Activated CD4-positive, alpha-beta memory T cell treated with anti-CD3 and anti-CD28 coated beads, Interleukin-2, amount 10 ng/mL, durations not matched to agents 7 days and 5 days (primary cell): ENCODE measurements around the gene SLC16A4. TPM values are rescaled to one million over a fixed set of nuclear protein-coding genes. Genes with fewer than 3 reads are reported as not detected.
A peak's percentile ranks its signal among the peaks of the same experiment; 100 is the strongest.

ENCODE experiments used
- CTCF ChIA-PET: fragments of 350-600 bp; sonication (Branson Sonifier 250); formaldehyde crosslinking; loops from one replicate; lab custom pipeline; 2021; ENCODE audit warnings: antibody characterized with exemption, inconsistent platforms; lab: Charles Lee
- POLR2A ChIA-PET: fragments of 350-600 bp; sonication (Branson Sonifier 250); formaldehyde crosslinking; loops from one replicate; lab custom pipeline; 2021; ENCODE audit warnings: antibody characterized with exemption; lab: Charles Lee
- DNase-seq: peaks from one replicate; pipeline ENCODE4 v3.0.0-alpha.2; 2020
- H3K27ac Mint-ChIP-seq: one replicate; pipeline ENCODE4 v1.8.0; 2021; ENCODE audit warnings: mild to moderate bottlenecking, mixed read lengths
- H3K27me3 Mint-ChIP-seq: one replicate; pipeline ENCODE4 v1.8.0; 2021; ENCODE audit warnings: mixed read lengths
- H3K36me3 Mint-ChIP-seq: one replicate; pipeline ENCODE4 v1.8.0; 2021; ENCODE audit warnings: low read depth, mixed read lengths
- H3K4me1 Mint-ChIP-seq: one replicate; pipeline ENCODE4 v1.8.0; 2021; ENCODE audit warnings: mixed read lengths
- H3K4me3 Mint-ChIP-seq: one replicate; pipeline ENCODE4 v1.8.0; 2021; ENCODE audit warnings: mild to moderate bottlenecking, mixed read lengths
- H3K9me3 Mint-ChIP-seq: one replicate; pipeline ENCODE4 v1.8.0; 2021; ENCODE audit warnings: mixed read lengths
- total RNA-seq, 2 experiments: library from RNA; stranded (reverse); gene quantifications; one replicate each; pipeline ENCODE4 v1.2.3, GENCODE V29; 2021

SLC16A4 gene
- total RNA-seq, 2 experiments from 2014 or later, result 0.35 to 0.55 TPM

DNA sequence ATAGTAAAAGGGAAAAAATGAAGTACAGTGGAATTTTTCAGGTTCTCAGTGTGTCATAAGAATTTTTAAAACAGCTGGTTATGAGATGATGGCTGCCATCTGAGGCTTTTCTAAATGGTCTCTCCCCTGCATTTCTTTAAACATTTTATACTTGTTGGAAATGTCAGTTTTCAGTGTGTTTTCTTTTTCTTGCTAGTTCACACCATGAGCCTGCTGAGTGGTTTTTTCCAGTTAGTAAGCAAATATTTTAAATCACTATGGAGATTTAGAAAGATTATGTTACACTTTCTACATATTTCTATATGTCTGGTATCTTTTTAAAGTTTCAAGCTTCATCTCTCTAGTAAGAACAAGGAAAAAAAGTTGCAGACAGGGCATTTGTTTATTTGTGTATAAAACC lies 42.1 kb downstream of the SLC16A4 start:
- Mint-ChIP-seq H3K4me3 (peak overlapping the region; percentile 5), H3K27ac (peak overlapping the region; percentile 17), H3K27me3 (no peaks in the 10 kb centered on the region), H3K9me3 (no peaks in the 10 kb centered on the region), H3K36me3 (peaks cover 71% of the 10 kb centered on the region), H3K4me1 (peaks cover 84% of the 10 kb centered on the region)
- ChIA-PET POLR2A (interaction anchor here (0.7 to 6.6 kb wide), 6 partner anchors 10 to 139 kb away, joined by 3 to 85 read pairs (median 5); partner anchors contain the start of gene RBM15), CTCF (interaction anchor here (0.9 to 2.3 kb wide), 5 partner anchors 10 to 261 kb away, joined by 3 to 27 read pairs (median 4); partner anchors contain the start of gene RBM15)
- DNase-seq, result no peak

DNA sequence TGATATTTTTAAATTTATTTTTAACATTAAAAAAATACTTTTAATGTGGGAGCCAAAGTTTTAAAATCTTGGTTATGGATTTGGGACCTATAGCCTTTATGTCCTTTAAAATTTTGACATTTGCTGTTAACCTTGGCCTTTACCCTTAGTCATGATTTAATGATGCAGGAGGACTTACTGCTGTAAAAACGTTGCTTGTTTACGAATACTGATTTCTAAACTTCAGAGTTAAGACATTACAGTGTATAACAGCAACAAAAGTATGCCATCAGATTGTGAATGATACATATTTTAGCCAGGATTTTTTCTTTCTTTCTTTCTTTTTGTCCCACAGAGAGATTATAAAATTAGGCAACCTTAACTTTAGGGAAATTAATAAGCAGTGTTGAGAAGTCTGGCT lies 42.8 kb downstream of the SLC16A4 start:
- H3K27ac Mint-ChIP-seq, result peak overlapping the region; percentile 12
- H3K4me1 Mint-ChIP-seq, result peaks cover 84% of the 10 kb centered on the region
- peaks cover 72% of the 10 kb centered on the region for H3K36me3 Mint-ChIP-seq
- no peak overlapping the region for H3K4me3 Mint-ChIP-seq
- no peaks in the 10 kb centered on the region for H3K9me3 Mint-ChIP-seq
- ChIA-PET POLR2A (interaction anchor here (1.6 to 6.6 kb wide), 3 partner anchors 9 to 137 kb away, joined by 5 to 85 read pairs (median 5); partner anchors contain the start of gene RBM15), CTCF (interaction anchor here (1.8 to 2.3 kb wide), 3 partner anchors 9 to 140 kb away, joined by 4 to 27 read pairs (median 7); partner anchors contain the start of gene RBM15)
- no peak for DNase-seq
- no peaks in the 10 kb centered on the region for H3K27me3 Mint-ChIP-seq

DNA sequence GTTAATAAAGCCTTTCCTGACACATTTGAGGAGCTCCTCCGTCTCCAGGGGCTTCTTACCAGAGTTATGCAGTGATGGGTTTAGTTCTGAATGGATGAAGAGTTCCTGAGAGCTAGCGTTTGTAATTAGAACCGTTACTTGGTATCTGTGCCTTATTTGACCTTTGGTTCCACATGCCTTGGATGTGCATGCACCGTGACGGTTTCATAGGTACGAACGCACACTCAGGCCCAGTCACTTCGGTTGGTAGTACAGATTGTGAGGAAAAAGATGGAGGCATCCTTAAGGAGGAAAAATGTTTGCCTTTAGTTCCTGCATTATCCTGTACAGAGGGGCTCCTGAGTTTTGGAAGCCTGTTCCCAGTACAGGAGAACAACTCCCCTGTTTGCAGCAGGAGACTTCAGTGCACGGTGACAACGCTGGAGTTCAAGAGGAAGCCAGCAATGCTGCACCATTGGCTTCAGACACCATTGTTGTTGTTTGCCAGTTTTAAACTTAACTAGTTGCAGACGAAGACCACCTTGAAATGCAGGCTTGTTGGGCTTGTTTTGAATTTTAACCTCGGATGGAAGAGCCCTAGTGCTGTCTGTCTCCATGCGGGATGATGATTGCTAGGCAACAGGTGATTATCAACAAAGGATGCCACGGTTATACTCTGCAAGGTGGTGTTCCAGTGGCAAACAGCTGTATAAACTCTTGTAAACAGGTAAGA lies 43.5 kb downstream of the SLC16A4 start:
- Mint-ChIP-seq H3K4me3 (no peak overlapping the region), H3K27me3 (no peaks in the 10 kb centered on the region), H3K36me3 (peaks cover 79% of the 10 kb centered on the region), H3K27ac (peak overlapping the region; percentile 32), H3K9me3 (no peaks in the 10 kb centered on the region), H3K4me1 (peaks cover 90% of the 10 kb centered on the region)
- POLR2A ChIA-PET, result interaction anchor here (0.7 to 6.6 kb wide), 3 partner anchors 8 to 136 kb away, joined by 3 to 85 read pairs (median 5); partner anchors contain the start of gene RBM15
- no peak for DNase-seq
- CTCF ChIA-PET, result interaction anchor here (1.1 to 2.2 kb wide), 3 partner anchors 113 to 150 kb away, joined by 3 to 7 read pairs (median 4); no protein-coding TSS in a partner anchor

DNA sequence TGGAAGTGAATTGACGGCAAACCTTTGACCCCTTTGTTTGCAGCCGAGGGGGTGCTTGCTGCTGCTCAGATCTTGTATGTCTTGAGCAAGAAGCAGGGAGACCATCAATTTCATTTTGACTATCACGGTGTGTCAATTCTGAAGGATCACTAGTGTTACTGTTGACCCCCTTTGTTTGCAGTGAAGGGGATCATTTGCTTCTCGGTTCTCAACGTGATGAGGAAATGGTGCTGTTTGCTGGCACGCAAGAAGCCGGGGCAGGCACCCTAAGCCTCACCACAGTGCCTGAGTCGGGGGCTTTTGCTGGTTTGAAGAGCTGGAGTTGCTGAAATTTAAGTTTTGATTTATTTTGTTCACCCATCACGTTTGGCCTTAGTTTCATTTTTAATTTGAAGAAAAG lies 44.1 kb downstream of the SLC16A4 start:
- peaks cover 93% of the 10 kb centered on the region for H3K4me1 Mint-ChIP-seq
- H3K4me3 Mint-ChIP-seq, result no peak overlapping the region
- DNase-seq, result no peak
- H3K27me3 Mint-ChIP-seq, result no peaks in the 10 kb centered on the region
- H3K36me3 Mint-ChIP-seq, result peaks cover 85% of the 10 kb centered on the region
- H3K27ac Mint-ChIP-seq, result no peak overlapping the region
- ChIA-PET POLR2A (interaction anchor here (0.7 to 6.6 kb wide), 3 partner anchors 8 to 135 kb away, joined by 3 to 85 read pairs (median 3); partner anchors contain the start of gene RBM15), CTCF (interaction anchor here (1.1 kb wide), 1 partner anchor 149 kb away, joined by 3 read pairs; no protein-coding TSS in a partner anchor)
- no peaks in the 10 kb centered on the region for H3K9me3 Mint-ChIP-seq

DNA sequence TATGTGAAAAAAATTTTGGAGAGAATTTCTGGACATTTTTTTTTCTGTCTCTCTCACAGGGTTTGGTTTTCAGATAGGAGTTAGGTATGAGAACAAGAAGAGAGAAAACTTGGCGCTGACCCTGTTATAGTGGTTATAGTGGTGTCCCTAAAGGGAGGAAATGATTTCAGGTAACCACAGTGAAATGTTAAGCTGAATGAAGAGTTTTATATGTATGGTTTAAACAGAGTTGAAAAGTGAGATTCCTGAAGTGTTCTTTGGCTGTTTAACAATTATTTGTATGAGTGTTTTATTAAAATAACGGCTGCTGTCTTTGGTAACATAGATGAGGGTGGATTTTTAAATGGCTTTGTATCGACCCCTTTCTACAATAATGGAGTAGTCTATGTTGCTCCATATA lies 45.3 kb downstream of the SLC16A4 start:
- Mint-ChIP-seq H3K4me3 (peak overlapping the region; percentile 15), H3K4me1 (peaks cover 93% of the 10 kb centered on the region), H3K27me3 (no peaks in the 10 kb centered on the region), H3K9me3 (no peaks in the 10 kb centered on the region), H3K36me3 (peaks cover 89% of the 10 kb centered on the region), H3K27ac (peak overlapping the region; percentile 5)
- no peak for DNase-seq
- ChIA-PET CTCF (no interaction called here), POLR2A (interaction anchor here (1.2 to 6.6 kb wide), 2 partner anchors 7 to 15 kb away, joined by 3 to 85 read pairs; partner anchors contain the start of gene RBM15)

DNA sequence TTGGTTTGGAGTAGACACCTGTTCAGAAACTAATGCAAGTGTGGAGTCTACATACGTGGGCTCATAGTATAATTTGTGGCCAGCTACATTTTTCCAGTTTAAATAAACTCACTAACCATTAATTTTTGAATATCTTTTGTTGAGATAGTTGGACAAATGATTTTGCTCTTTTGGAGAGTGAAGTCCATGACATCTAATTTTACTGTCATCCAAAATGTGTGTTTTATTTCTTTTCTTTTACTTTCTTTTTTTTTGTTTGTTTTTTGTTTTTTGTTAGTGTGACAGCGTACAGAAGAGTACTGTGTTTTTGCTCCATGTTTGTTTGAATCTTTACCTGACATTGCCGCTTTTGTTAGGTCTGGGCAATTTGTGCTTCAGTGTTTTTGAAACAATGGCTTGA lies 46.7 kb downstream of the SLC16A4 start:
- no peak overlapping the region for H3K4me3 Mint-ChIP-seq
- no peak for DNase-seq
- ChIA-PET POLR2A (no interaction called here), CTCF (interaction anchor here (1.5 to 2.8 kb wide), 2 partner anchors 116 to 136 kb away, joined by 5 to 12 read pairs; no protein-coding TSS in a partner anchor)
- peak overlapping the region; percentile 73 for H3K27ac Mint-ChIP-seq
- H3K27me3 Mint-ChIP-seq, result no peaks in the 10 kb centered on the region
- peaks cover 89% of the 10 kb centered on the region for H3K36me3 Mint-ChIP-seq
- H3K9me3 Mint-ChIP-seq, result no peaks in the 10 kb centered on the region
- peaks cover 88% of the 10 kb centered on the region for H3K4me1 Mint-ChIP-seq

DNA sequence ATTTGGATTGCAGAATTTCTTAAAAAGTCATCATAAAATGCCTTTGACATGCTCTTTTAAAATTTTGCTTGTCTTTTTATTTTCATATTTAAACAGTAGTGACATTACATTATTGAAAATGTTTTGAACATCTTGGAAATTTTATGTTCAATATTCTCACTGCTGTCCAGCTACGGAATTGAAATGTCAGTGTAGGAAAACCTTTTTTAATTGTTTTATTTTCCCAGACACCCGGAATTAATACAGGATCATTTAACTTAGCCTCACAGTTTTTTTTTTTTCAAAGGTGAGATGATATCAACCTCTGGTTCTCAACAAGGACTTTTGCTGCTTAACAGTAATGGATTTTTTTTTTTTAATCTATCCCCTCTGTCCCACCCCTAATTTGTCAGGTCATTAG lies 47.6 kb downstream of the SLC16A4 start:
- CTCF ChIA-PET, result interaction anchor here (1.5 to 2.8 kb wide), 2 partner anchors 117 to 135 kb away, joined by 5 to 12 read pairs; no protein-coding TSS in a partner anchor
- POLR2A ChIA-PET, result no interaction called here
- Mint-ChIP-seq H3K27ac (peak overlapping the region; percentile 73), H3K4me1 (peaks cover 79% of the 10 kb centered on the region), H3K36me3 (peaks cover 80% of the 10 kb centered on the region), H3K4me3 (no peak overlapping the region), H3K27me3 (no peaks in the 10 kb centered on the region), H3K9me3 (no peaks in the 10 kb centered on the region)
- DNase-seq, result no peak

DNA sequence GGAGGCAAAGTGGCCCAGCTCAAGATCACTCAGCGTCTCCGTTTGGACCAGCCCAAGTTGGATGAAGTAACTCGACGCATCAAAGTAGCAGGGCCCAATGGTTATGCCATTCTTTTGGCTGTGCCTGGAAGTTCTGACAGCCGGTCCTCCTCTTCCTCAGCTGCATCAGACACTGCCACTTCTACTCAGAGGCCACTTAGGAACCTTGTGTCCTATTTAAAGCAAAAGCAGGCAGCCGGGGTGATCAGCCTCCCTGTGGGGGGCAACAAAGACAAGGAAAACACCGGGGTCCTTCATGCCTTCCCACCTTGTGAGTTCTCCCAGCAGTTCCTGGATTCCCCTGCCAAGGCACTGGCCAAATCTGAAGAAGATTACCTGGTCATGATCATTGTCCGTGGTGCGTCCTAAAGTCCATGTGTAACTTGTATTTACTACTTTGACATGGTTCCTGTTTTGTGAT lies 48.9 kb downstream of the SLC16A4 start:
- no peak for DNase-seq
- Mint-ChIP-seq H3K27ac (peak overlapping the region; percentile 16), H3K4me3 (no peak overlapping the region), H3K27me3 (no peaks in the 10 kb centered on the region), H3K4me1 (peaks cover 74% of the 10 kb centered on the region), H3K36me3 (peaks cover 68% of the 10 kb centered on the region), H3K9me3 (no peaks in the 10 kb centered on the region)
- POLR2A ChIA-PET, result interaction anchor here (0.6 to 9.8 kb wide), 4 partner anchors 10 to 133 kb away, joined by 3 to 142 read pairs (median 50); partner anchors contain the start of genes KCNC4 and LAMTOR5
- CTCF ChIA-PET, result interaction anchor here (0.6 to 3.0 kb wide), 3 partner anchors 57 to 139 kb away, joined by 3 to 12 read pairs (median 10); no protein-coding TSS in a partner anchor

DNA sequence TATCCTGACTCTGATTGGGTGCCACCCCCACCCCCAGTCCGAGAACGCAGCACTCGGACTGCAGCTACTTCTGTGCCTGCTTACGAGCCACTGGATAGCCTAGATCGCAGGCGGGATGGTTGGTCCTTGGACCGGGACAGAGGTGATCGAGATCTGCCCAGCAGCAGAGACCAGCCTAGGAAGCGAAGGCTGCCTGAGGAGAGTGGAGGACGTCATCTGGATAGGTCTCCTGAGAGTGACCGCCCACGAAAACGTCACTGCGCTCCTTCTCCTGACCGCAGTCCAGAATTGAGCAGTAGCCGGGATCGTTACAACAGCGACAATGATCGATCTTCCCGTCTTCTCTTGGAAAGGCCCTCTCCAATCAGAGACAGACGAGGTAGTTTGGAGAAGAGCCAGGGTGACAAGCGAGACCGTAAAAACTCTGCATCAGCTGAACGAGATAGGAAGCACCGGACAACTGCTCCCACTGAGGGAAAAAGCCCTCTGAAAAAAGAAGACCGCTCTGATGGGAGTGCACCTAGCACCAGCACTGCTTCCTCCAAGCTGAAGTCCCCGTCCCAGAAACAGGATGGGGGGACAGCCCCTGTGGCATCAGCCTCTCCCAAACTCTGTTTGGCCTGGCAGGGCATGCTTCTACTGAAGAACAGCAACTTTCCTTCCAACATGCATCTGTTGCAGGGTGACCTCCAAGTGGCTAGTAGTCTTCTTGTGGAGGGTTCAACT lies 49.5 kb downstream of the SLC16A4 start:
- peak overlapping the region; percentile 16 for H3K27ac Mint-ChIP-seq
- POLR2A ChIA-PET, result interaction anchor here (3.8 to 9.8 kb wide), 4 partner anchors 7 to 132 kb away, joined by 41 to 142 read pairs (median 90); partner anchors contain the start of genes KCNC4 and LAMTOR5

DNA sequence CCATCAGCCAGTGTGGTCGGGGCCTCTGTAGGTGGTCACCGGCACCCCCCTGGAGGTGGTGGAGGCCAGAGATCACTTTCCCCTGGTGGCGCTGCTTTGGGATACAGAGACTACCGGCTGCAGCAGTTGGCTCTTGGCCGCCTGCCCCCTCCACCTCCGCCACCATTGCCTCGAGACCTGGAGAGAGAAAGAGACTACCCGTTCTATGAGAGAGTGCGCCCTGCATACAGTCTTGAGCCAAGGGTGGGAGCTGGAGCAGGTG lies 50.7 kb downstream of the SLC16A4 start:
- Mint-ChIP-seq H3K27ac (no peak overlapping the region), H3K9me3 (no peaks in the 10 kb centered on the region), H3K4me1 (peaks cover 70% of the 10 kb centered on the region), H3K4me3 (no peak overlapping the region), H3K36me3 (peaks cover 57% of the 10 kb centered on the region), H3K27me3 (no peaks in the 10 kb centered on the region)
- ChIA-PET CTCF (interaction anchor here (0.8 to 5.6 kb wide), 8 partner anchors 9 to 305 kb away, joined by 3 to 86 read pairs (median 16); partner anchors contain the start of genes KCNC4, LAMTOR5 and STRIP1), POLR2A (interaction anchor here (0.9 to 9.8 kb wide), 16 partner anchors 9 to 1648 kb away, joined by 3 to 142 read pairs (median 14); partner anchors contain the start of genes CD53, KCNA3, KCNC4 and LAMTOR5)
- DNase-seq, result no peak

More for the DNA sequence above, 49.5 kb downstream of the SLC16A4 start:
- no peak for DNase-seq
- Mint-ChIP-seq H3K4me3 (no peak overlapping the region), H3K36me3 (peaks cover 63% of the 10 kb centered on the region), H3K27me3 (no peaks in the 10 kb centered on the region), H3K4me1 (peaks cover 74% of the 10 kb centered on the region), H3K9me3 (no peaks in the 10 kb centered on the region)
- CTCF ChIA-PET, result interaction anchor here (0.6 to 5.6 kb wide), 4 partner anchors 58 to 138 kb away, joined by 3 to 86 read pairs (median 11); partner anchors contain the start of gene KCNC4

DNA sequence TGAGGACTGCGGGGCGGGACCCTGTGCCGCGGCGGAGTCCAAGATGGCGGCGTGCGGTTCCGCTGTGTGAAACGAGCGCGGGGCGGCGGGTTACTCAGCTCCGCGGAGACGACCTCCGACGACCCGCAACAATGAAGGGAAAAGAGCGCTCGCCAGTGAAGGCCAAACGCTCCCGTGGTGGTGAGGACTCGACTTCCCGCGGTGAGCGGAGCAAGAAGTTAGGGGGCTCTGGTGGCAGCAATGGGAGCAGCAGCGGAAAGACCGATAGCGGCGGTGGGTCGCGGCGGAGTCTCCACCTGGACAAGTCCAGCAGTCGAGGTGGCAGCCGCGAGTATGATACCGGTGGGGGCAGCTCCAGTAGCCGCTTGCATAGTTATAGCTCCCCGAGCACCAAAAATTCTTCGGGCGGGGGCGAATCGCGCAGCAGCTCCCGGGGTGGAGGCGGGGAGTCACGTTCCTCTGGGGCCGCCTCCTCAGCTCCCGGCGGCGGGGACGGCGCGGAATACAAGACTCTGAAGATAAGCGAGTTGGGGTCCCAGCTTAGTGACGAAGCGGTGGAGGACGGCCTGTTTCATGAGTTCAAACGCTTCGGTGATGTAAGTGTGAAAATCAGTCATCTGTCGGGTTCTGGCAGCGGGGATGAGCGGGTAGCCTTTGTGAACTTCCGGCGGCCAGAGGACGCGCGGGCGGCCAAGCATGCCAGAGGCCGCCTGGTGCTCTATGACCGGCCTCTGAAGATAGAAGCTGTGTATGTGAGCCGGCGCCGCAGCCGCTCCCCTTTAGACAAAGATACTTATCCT lies 51.2 kb downstream of the SLC16A4 start:
- Mint-ChIP-seq H3K27me3 (no peaks in the 10 kb centered on the region), H3K9me3 (no peaks in the 10 kb centered on the region), H3K36me3 (peaks cover 54% of the 10 kb centered on the region), H3K4me3 (no peak overlapping the region), H3K4me1 (peaks cover 66% of the 10 kb centered on the region), H3K27ac (no peak overlapping the region)
- ChIA-PET POLR2A (interaction anchor here (0.8 to 9.8 kb wide), 37 partner anchors 9 to 1693 kb away, joined by 3 to 142 read pairs (median 6); partner anchors contain the start of genes CD53, GNAI3, KCNA3 and KCNC4), CTCF (interaction anchor here (0.8 to 5.6 kb wide), 16 partner anchors 10 to 355 kb away, joined by 3 to 86 read pairs (median 7); partner anchors contain the start of genes AHCYL1, KCNC4, LAMTOR5 and STRIP1)
- peak; percentile 65 for DNase-seq
